Duodenal mucosa (tissue), 2 donors: ENCODE data around the gene APOC3.

Source experiments
- H3K27ac ChIP-seq: one replicate; pipeline ENCODE4 v1.7.0; 2013; ENCODE audit warnings: low read depth, low read length
- H3K27me3 ChIP-seq, 2 donors: one replicate each; pipeline ENCODE4 v1.7.0; 2013; ENCODE audit warnings: low read length in 2 of 2, control low read depth in 1 of 2; ENCODE audit not compliant: insufficient read depth in 2 of 2, control insufficient read depth in 1 of 2
- H3K36me3 ChIP-seq, 2 donors: one replicate each; pipeline ENCODE4 v1.7.0; 2013; ENCODE audit warnings: low read length in 2 of 2, control low read depth in 1 of 2; ENCODE audit not compliant: insufficient read depth in 2 of 2, control insufficient read depth in 1 of 2
- H3K4me1 ChIP-seq, 2 donors: one replicate each; pipeline ENCODE4 v1.7.0; 2013; ENCODE audit warnings: low read length in 2 of 2, control low read depth in 1 of 2; ENCODE audit not compliant: insufficient read depth in 2 of 2, control insufficient read depth in 1 of 2
- H3K4me3 ChIP-seq, 2 donors: one replicate each; pipeline ENCODE4 v1.7.0; 2013; ENCODE audit warnings: low read length in 2 of 2, low read depth in 1 of 2
- H3K9ac ChIP-seq, 2 donors: one replicate each; pipeline ENCODE4 v1.7.0; 2013; ENCODE audit warnings: low read length in 2 of 2, low read depth in 1 of 2
- H3K9me3 ChIP-seq, 2 donors: one replicate each; pipeline ENCODE4 v1.7.0; 2013; ENCODE audit warnings: low read length in 2 of 2, control low read depth in 1 of 2; ENCODE audit not compliant: control insufficient read depth in 1 of 2

The APOC3 gene

GRCh38 chr11:116870054-116870453 is 40.3 kb downstream of the APOC3 start:
- no peaks in the 10 kb centered on the region for H3K27me3 ChIP-seq
- H3K36me3 ChIP-seq: peaks cover 42 to 81% of the 10 kb centered on the region in 2 donors
- no peak overlapping the region for H3K9ac ChIP-seq
- no peak overlapping the region for H3K4me3 ChIP-seq
- no peaks in the 10 kb centered on the region for H3K9me3 ChIP-seq
- H3K4me1 ChIP-seq: no peaks in the 10 kb centered on the region
- no peak overlapping the region for H3K27ac ChIP-seq

- H3K9ac ChIP-seq: no peak overlapping the region
- H3K27ac ChIP-seq: no peak overlapping the region
- H3K4me3 ChIP-seq: no peak overlapping the region
- no peaks in the 10 kb centered on the region for H3K9me3 ChIP-seq
- H3K4me1 ChIP-seq: no peaks in the 10 kb centered on the region
- H3K36me3 ChIP-seq: peaks cover 43 to 93% of the 10 kb centered on the region in 2 donors
- H3K27me3 ChIP-seq: no peaks in the 10 kb centered on the region
Measured at GRCh38 chr11:116871248-116871647, 41.5 kb downstream of the APOC3 start.

GRCh38 chr11:116873381-116873780 is 43.7 kb downstream of the APOC3 start:
- Histone ChIP-seq H3K36me3 (peaks cover 27 to 81% of the 10 kb centered on the region in 2 donors), H3K27me3 (no peaks in the 10 kb centered on the region)

GRCh38 chr11:116874251-116874650 is 44.5 kb downstream of the APOC3 start:
- Histone ChIP-seq H3K4me1 (no peaks in the 10 kb centered on the region), H3K27me3 (no peaks in the 10 kb centered on the region), H3K9me3 (no peaks in the 10 kb centered on the region), H3K4me3 (no peak overlapping the region), H3K27ac (no peak overlapping the region), H3K36me3 (peaks cover 24 to 74% of the 10 kb centered on the region in 2 donors), H3K9ac (no peak overlapping the region)

More at GRCh38 chr11:116873381-116873780, 43.7 kb downstream of the APOC3 start:
- H3K4me1 ChIP-seq: no peaks in the 10 kb centered on the region
- no peak overlapping the region for H3K27ac ChIP-seq
- no peak overlapping the region for H3K4me3 ChIP-seq
- no peaks in the 10 kb centered on the region for H3K9me3 ChIP-seq
- no peak overlapping the region for H3K9ac ChIP-seq

GRCh38 chr11:116875194-116875593 is 45.5 kb downstream of the APOC3 start:
- Histone ChIP-seq H3K36me3 (peaks cover 24 to 64% of the 10 kb centered on the region in 2 donors), H3K27ac (no peak overlapping the region), H3K27me3 (no peaks in the 10 kb centered on the region), H3K9me3 (no peaks in the 10 kb centered on the region), H3K4me3 (no peak overlapping the region), H3K4me1 (no peaks in the 10 kb centered on the region), H3K9ac (no peak overlapping the region)

GRCh38 chr11:116876656-116877055 is 46.9 kb downstream of the APOC3 start:
- H3K27me3 ChIP-seq: no peaks in the 10 kb centered on the region
- H3K36me3 ChIP-seq: peaks cover 21 to 50% of the 10 kb centered on the region in 2 donors
- H3K4me3 ChIP-seq: no peak overlapping the region
- no peaks in the 10 kb centered on the region for H3K4me1 ChIP-seq
- no peak overlapping the region for H3K27ac ChIP-seq
- no peak overlapping the region for H3K9ac ChIP-seq
- no peaks in the 10 kb centered on the region for H3K9me3 ChIP-seq

- no peak overlapping the region for H3K9ac ChIP-seq
- H3K4me1 ChIP-seq: no peaks in the 10 kb centered on the region
- H3K27ac ChIP-seq: no peak overlapping the region
- no peak overlapping the region for H3K4me3 ChIP-seq
- no peaks in the 10 kb centered on the region for H3K9me3 ChIP-seq
- H3K36me3 ChIP-seq: peaks cover 9 to 17% of the 10 kb centered on the region in 2 donors
- no peaks in the 10 kb centered on the region for H3K27me3 ChIP-seq
Measured at GRCh38 chr11:116879800-116880625, 50.3 kb downstream of the APOC3 start.

GRCh38 chr11:116881143-116881542 is 51.4 kb downstream of the APOC3 start:
- H3K36me3 ChIP-seq: peaks cover 0 to 5% of the 10 kb centered on the region in 2 donors
- no peak overlapping the region for H3K27ac ChIP-seq
- H3K4me1 ChIP-seq: no peaks in the 10 kb centered on the region
- no peak overlapping the region for H3K9ac ChIP-seq
- no peaks in the 10 kb centered on the region for H3K27me3 ChIP-seq
- no peak overlapping the region for H3K4me3 ChIP-seq
- no peaks in the 10 kb centered on the region for H3K9me3 ChIP-seq

- Histone ChIP-seq H3K27ac (no peak overlapping the region), H3K9me3 (no peaks in the 10 kb centered on the region)
Measured at GRCh38 chr11:116882386-116882785, 52.7 kb downstream of the APOC3 start.

More at GRCh38 chr11:116882386-116882785, 52.7 kb downstream of the APOC3 start:
- no peaks in the 10 kb centered on the region for H3K4me1 ChIP-seq
- H3K9ac ChIP-seq: no peak overlapping the region
- no peaks in the 10 kb centered on the region for H3K36me3 ChIP-seq
- no peak overlapping the region for H3K4me3 ChIP-seq
- no peaks in the 10 kb centered on the region for H3K27me3 ChIP-seq
